CD4-positive, alpha-beta T cell treated with Interleukin-2 at 100 ng/mL for 4 hours (primary cell): ENCODE measurements around the gene DDX54.

Experiments
- DNase-seq: peaks from one replicate; pipeline ENCODE4 v3.0.0-alpha.2; 2020; ENCODE audit warnings: low spot score

DDX54 gene

GRCh38 chr12:113190761-113191160, 5.5 kb upstream of the DDX54 start:
- no peak for DNase-seq

GRCh38 chr12:113189361-113189760, 4.1 kb upstream of the DDX54 start:
- no peak for DNase-seq

GRCh38 chr12:113186666-113187325, 1.5 kb upstream of the DDX54 start:
- no peak for DNase-seq

DNA sequence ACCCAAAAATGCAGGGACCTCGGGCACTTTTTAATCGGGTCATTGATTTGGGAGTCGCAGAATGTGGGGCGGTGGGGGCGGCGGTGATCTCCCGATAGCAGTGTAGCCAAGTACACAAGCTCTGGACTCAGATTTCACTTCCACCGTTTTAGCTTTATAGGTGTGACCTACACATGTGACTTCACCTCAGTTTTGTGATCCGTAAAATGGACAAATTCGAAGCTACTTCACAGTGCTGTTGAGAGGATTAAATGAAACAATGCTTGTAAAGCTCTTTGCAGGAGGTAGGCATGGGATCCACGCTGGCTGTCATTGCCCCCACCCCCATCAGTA, 721 bp upstream of the DDX54 start:
- DNase-seq: no peak

- peak; percentile 91 for DNase-seq
Measured at GRCh38 chr12:113184900-113185179, 438 bp downstream of the DDX54 start.

- no peak for DNase-seq
Measured at GRCh38 chr12:113184098-113184899, 979 bp downstream of the DDX54 start.

DNA sequence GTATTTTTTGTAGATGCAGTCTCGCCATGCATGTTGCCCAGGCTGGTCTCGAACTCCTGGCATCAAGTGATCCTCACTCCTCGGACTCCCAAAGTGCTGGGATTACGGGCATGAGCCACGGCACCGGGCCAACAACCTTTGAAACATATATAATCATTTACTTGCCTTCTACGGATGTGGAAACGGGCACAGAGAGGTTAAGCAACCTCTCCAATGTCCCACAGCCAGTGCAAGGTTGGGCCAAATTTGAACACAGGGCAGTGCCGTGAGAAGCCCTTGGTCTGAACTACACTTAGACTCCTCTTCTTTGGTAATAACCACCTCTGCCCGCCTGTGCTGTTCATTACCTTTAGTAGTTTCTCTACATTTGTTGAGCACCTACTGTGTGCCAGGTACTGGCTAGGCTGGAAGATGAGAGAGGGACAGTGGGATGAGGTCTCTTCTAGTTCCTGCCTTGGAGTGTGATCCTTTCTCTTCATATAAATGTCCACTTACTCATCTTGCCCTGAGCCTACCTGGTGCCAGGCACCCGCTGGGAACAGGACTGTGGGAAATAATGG, 2.2 kb downstream of the DDX54 start:
- DNase-seq: no peak

GRCh38 chr12:113181975-113182374, 3.3 kb downstream of the DDX54 start:
- DNase-seq: no peak

- no peak for DNase-seq
Measured at GRCh38 chr12:113180333-113180732, 4.9 kb downstream of the DDX54 start.

GRCh38 chr12:113179023-113179422, 6.3 kb downstream of the DDX54 start:
- no peak for DNase-seq

- DNase-seq: peak; percentile 81
Measured at GRCh38 chr12:113174461-113175384, 10.6 kb downstream of the DDX54 start.

DNA sequence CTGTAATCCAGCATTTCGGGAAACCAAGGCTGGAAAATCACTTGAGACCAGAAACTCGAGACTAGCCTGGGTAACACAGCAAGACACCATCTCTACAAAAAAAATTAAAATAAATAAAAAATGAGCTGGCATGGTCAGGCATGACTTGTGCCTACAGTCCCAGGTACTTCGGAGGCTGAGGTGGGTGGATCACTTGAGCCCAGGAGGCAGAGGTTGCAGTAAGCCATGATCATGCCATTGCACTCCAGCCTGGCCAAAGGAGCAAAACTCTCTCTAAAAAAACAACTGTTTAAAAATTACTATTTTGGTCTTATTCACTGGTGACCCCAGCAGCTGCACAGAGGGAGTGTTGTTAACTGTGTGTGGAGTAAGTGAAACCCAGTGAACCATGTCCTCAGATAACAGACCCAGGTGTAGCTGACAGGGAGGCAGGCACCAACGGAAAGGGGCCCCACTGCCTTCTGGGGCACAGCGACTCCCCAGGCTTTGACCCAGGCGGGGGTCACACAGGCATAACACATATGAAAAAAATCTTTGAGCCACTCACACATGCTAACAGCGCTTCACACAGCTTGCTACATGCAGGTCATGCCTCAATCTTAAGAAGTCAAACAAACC, 12.1 kb downstream of the DDX54 start:
- DNase-seq: no peak

- no peak for DNase-seq
Measured at GRCh38 chr12:113172185-113172584, 13.1 kb downstream of the DDX54 start.

GRCh38 chr12:113171543-113171942, 13.7 kb downstream of the DDX54 start:
- no peak for DNase-seq

DNA sequence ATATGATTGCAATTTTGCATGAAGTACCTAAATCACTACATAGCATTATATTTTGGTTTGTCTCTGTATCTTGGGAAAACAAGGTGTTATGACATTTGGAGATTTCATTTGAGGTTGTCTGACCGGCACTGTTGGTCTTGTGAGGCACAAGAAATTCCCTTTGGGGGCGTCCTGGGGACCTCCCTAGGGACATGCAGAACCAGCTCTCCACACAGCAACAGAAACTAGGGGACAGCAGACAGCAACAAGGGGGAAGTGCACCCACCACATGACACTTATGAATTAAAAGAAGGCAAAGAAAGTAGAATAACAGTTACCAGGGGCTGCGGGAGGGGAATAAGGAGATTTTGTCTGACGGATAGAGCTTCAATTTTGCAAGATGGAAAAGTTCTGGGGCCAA, 14.4 kb downstream of the DDX54 start:
- DNase-seq: no peak

DNA sequence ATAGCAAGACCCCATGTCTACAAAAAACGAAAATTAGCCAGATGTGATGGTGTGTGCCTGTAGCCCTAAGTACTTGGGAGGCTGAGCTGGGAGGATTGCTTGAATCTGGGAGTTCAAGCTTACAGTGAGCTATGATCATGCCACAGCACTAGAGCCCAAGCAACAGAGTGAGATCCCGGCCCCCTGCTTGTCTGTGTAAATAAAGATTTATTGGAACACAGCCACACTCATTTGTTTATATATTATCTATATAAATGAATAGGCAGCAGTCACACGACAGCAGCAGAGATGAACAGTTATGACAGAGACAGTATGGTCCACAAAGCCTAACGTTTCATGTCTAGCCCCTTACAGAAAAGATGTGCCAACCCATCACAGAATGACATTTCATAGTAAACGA, 14.8 kb downstream of the DDX54 start:
- DNase-seq: no peak

GRCh38 chr12:113169697-113170096, 15.6 kb downstream of the DDX54 start:
- no peak for DNase-seq

DNA sequence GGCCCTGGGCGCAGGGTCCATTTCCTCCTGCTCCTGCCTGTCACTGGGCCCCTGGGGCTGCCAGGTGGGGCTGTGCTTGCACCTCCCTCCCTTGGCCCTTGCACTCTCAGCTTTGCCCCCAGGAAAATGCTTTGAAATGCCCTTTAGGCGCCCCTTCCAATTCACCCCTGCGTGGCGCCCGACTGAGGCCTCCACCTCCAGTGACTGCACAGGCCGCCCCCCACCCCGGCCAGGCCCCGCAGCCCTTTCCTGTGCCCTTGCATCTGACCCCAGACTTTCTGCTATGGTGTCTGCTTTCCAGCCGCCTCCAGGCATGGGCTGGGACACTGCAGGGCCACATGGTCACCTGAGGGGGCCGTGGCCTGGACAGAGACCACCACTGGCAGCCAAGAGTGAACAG, 17.4 kb downstream of the DDX54 start:
- no peak for DNase-seq

DNA sequence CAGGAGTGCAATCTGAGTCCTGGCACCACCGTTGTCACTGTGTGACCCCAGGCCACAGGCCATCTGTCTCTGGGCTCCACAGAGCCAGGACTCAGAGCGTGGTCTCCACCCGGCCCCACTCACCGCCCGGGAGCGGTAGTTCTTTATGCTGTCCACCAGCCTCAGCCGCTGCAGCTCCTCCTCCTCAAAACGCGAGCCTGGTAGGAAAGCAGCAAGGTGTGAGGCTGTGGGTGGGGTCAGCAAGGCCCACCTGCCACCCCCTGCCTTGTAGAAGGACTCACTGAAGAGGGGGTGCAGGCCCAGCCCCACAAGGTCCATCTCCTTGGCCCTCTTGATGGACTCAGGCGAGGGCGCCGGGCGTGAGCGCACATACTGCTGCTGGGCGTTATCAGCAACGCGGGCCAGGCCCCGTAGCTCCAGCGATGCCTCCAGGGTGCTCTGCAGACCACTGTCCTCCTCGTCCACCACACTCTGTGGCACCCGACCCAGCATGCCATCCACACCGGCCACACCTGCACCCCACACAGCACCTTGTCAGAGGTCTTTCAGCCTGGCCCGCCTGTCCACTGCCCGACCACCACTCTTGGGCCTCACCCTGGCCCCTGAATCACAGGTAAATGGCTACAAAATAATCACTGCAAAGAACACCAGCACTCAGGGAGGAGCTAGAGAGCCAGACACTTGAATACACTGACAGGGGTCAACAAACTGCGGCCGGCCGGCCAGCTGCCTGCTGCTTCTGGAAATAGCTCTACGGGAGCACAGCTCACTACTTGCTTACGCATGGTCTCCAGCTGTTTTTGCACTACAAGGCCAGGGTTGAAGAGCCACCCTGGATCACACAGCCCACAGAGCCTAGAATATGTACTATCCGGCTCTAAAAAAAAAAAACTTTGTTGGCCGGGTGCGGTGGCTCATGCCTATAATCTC, 19.5 kb downstream of the DDX54 start:
- no peak for DNase-seq

GRCh38 chr12:113164014-113164413, 21.3 kb downstream of the DDX54 start:
- no peak for DNase-seq

DNA sequence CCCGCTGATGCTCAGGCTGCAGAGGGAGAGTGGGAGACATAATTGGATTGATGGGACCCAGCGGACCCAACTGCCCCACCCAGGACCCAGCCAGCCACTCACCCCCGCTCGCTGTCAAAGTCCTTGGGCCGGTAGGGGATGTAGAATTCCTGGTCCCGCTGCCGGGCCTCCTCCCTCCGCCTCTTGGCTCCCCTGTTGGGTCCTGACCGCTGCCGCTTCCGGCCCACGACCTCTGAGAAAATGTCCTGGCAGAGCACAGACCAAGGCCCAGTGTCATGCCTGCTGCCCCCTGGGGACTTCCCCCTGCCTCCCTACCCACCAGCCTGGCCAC, 22.3 kb downstream of the DDX54 start:
- no peak for DNase-seq
